ENCODE measurements around the gene GABRE. TPM values are rescaled to one million over a fixed set of nuclear protein-coding genes. Genes with fewer than 3 reads are reported as not detected.

The GABRE gene
- total and polyA plus RNA-seq, 2 donors (not counting 3 experiments of a cell fraction or from before 2014, with no cell fraction given): 6.1 to 33.4 TPM

GRCh38 chrX:151912221-151912620 is 62.3 kb downstream of the GABRE start:
- Histone ChIP-seq H3K9me3 (replicated peaks; ENCODE audit: control insufficient read depth, insufficient read depth, low read length) (no peaks in the 10 kb centered on the region), H3K9ac (replicated peaks; ENCODE audit: extremely low read depth, insufficient read depth, low read length) (no peak overlapping the region), H3K4me3 (replicated peaks in 1 of 3; ENCODE audit: insufficient read depth in 1 of 3, low read depth in 1 of 3, low read length in 3 of 3) (no peak overlapping the region), H3K4me2 (ENCODE audit: insufficient read depth, low read length) (no peak overlapping the region), H3K9me1 (replicated peaks; ENCODE audit: control insufficient read depth, extremely low read depth, insufficient read depth, low read length) (no peaks in the 10 kb centered on the region), H4K20me1 (replicated peaks; ENCODE audit: control insufficient read depth, extremely low read depth, insufficient read depth, low read length) (no peaks in the 10 kb centered on the region), H3K79me2 (ENCODE audit: control insufficient read depth, insufficient read depth, low read length) (no peaks in the 10 kb centered on the region), H3K27ac (ENCODE audit: insufficient read depth, low read depth, low read length) (no peak overlapping the region), H3K27me3 (ENCODE audit: control insufficient read depth in 2 of 2, insufficient read depth in 2 of 2, low read length in 2 of 2) (no peaks in the 10 kb centered on the region), H3K36me3 (ENCODE audit: control insufficient read depth in 2 of 2, extremely low read depth in 1 of 2, insufficient read depth in 2 of 2, low read length in 2 of 2) (no peaks in the 10 kb centered on the region), H3K4me1 (ENCODE audit: control insufficient read depth, extremely low read depth, insufficient read depth, low read length) (no peaks in the 10 kb centered on the region), H2AFZ (ENCODE audit: low read depth, low read length) (no peak overlapping the region)
- POLR2A ChIA-PET: no interaction called here
- intact Hi-C loops (cut with micrococcal nuclease): no loop called here
- TF ChIP-seq EZH2 (IDR thresholded peaks at IDR 0.05; ENCODE audit: borderline replicate concordance, low read depth, low read length, severe bottlenecking) (no peak), POLR2AphosphoS5 (IDR thresholded peaks at IDR 0.05; ENCODE audit: insufficient read depth, low read depth, low read length) (no peak), MYC (IDR thresholded peaks at IDR 0.05; ENCODE audit: low read depth, low read length) (no peak), CTCF (IDR thresholded peaks at IDR 0.05; ENCODE audit: extremely low read depth in 1 of 2, insufficient read depth in 1 of 2, low read depth in 1 of 2, low read length in 2 of 2) (no peak), GATA2 (IDR thresholded peaks at IDR 0.05; ENCODE audit: insufficient read depth, insufficient read length, low read depth, low read length) (no peak), FOS (IDR thresholded peaks at IDR 0.05; ENCODE audit: borderline replicate concordance, insufficient read depth, low read length) (no peak), MAX (IDR thresholded peaks at IDR 0.05; ENCODE audit: insufficient read depth, insufficient read length) (no peak), JUN (IDR thresholded peaks at IDR 0.05; ENCODE audit: borderline replicate concordance, insufficient read depth, insufficient read length, low read depth) (no peak), POLR2A (IDR thresholded peaks at IDR 0.05; ENCODE audit: low read depth, low read length) (no peak)
- DNase-seq (ENCODE audit: low read depth, low spot score) (no peak), FAIRE-seq (no peak)
- no TSS peak for BruUV-seq (replicated peaks)
- dilution Hi-C loops (cut with MboI; ENCODE audit: extremely low pct_ligation_motif_present, low sequenced_read_pairs): no loop called here
- CTCF ChIA-PET: no interaction called here
